Measurements from ENCODE around the gene FUCA1. TPM values are rescaled to one million over a fixed set of nuclear protein-coding genes. Genes with fewer than 3 reads are reported as not detected.
"Not testable (repeated sequence)": the region's sequence is repeated elsewhere in the genome, so short reads cannot be mapped to it uniquely, and the experiment has no call there.

FUCA1 gene
- total RNA-seq, 2 donors from 2014 or later: 5.5 to 9.0 TPM

GRCh38 chr1:23879809-23880208 is 11.7 kb upstream of the FUCA1 start:
- H3K4me1 Mint-ChIP-seq (ENCODE audit: low read depth): no peaks in the 10 kb centered on the region
- peaks cover 13 to 26% of the 10 kb centered on the region in 2 donors for H3K36me3 Mint-ChIP-seq (ENCODE audit: insufficient read depth in 2 of 2)
- ATAC-seq (replicated peaks in 1 of 2): no peak
- H3K9me3 Mint-ChIP-seq: peaks cover 5 to 6% of the 10 kb centered on the region in 2 donors
- no peak for DNase-seq
- H3K27ac Mint-ChIP-seq: no peak overlapping the region
- H3K27me3 Mint-ChIP-seq (ENCODE audit: low read depth): no peaks in the 10 kb centered on the region
- no peak overlapping the region for H3K4me3 Mint-ChIP-seq

GRCh38 chr1:23878668-23879067 is 10.6 kb upstream of the FUCA1 start:
- peaks cover 13 to 26% of the 10 kb centered on the region in 2 donors for H3K36me3 Mint-ChIP-seq (ENCODE audit: insufficient read depth in 2 of 2)
- no peak overlapping the region for H3K4me3 Mint-ChIP-seq
- DNase-seq (no peak), ATAC-seq (replicated peaks in 1 of 2) (no peak)
- no peaks in the 10 kb centered on the region for H3K4me1 Mint-ChIP-seq (ENCODE audit: low read depth)
- H3K9me3 Mint-ChIP-seq: peaks cover 5 to 6% of the 10 kb centered on the region in 2 donors
- H3K27me3 Mint-ChIP-seq (ENCODE audit: low read depth): no peaks in the 10 kb centered on the region
- H3K27ac Mint-ChIP-seq: no peak overlapping the region

GRCh38 chr1:23875382-23875781 is 7.3 kb upstream of the FUCA1 start:
- no peak overlapping the region for H3K4me3 Mint-ChIP-seq
- H3K27ac Mint-ChIP-seq: no peak overlapping the region
- H3K27me3 Mint-ChIP-seq (ENCODE audit: low read depth): no peaks in the 10 kb centered on the region
- peaks cover 13 to 26% of the 10 kb centered on the region in 2 donors for H3K36me3 Mint-ChIP-seq (ENCODE audit: insufficient read depth in 2 of 2)
- DNase-seq (no peak), ATAC-seq (replicated peaks in 1 of 2) (no peak)
- H3K4me1 Mint-ChIP-seq (ENCODE audit: low read depth): no peaks in the 10 kb centered on the region
- H3K9me3 Mint-ChIP-seq: peaks cover 5 to 6% of the 10 kb centered on the region in 2 donors

GRCh38 chr1:23872421-23872820 is 4.3 kb upstream of the FUCA1 start:
- H3K27ac Mint-ChIP-seq: no peak overlapping the region

GRCh38 chr1:23869051-23869450 is 961 bp upstream of the FUCA1 start:
- ATAC-seq (replicated peaks in 1 of 2): no peak
- Mint-ChIP-seq H3K4me1 (ENCODE audit: low read depth) (peaks cover 21% of the 10 kb centered on the region), H3K27ac (no peak overlapping the region)

More at GRCh38 chr1:23872421-23872820, 4.3 kb upstream of the FUCA1 start:
- Mint-ChIP-seq H3K4me1 (ENCODE audit: low read depth) (peaks cover 12% of the 10 kb centered on the region), H3K36me3 (ENCODE audit: insufficient read depth in 2 of 2) (peaks cover 2 to 9% of the 10 kb centered on the region in 2 donors), H3K9me3 (peaks cover 0 to 2% of the 10 kb centered on the region in 2 donors), H3K4me3 (no peak overlapping the region), H3K27me3 (ENCODE audit: low read depth) (peaks cover 8% of the 10 kb centered on the region)
- ATAC-seq (replicated peaks in 1 of 2) (no peak), DNase-seq (no peak)

GRCh38 chr1:23868557-23869016 is 497 bp upstream of the FUCA1 start:
- Mint-ChIP-seq H3K36me3 (ENCODE audit: insufficient read depth in 2 of 2) (no peaks in the 10 kb centered on the region), H3K4me3 (peak overlapping the region; percentile 74 to 86), H3K27me3 (ENCODE audit: low read depth) (peaks cover 8% of the 10 kb centered on the region), H3K4me1 (ENCODE audit: low read depth) (peaks cover 21% of the 10 kb centered on the region), H3K27ac (no peak overlapping the region), H3K9me3 (no peaks in the 10 kb centered on the region)
- DNase-seq: no peak
- no peak for ATAC-seq (replicated peaks in 1 of 2)

More at GRCh38 chr1:23869051-23869450, 961 bp upstream of the FUCA1 start:
- Mint-ChIP-seq H3K27me3 (ENCODE audit: low read depth) (peaks cover 8% of the 10 kb centered on the region), H3K9me3 (no peaks in the 10 kb centered on the region), H3K36me3 (ENCODE audit: insufficient read depth in 2 of 2) (no peaks in the 10 kb centered on the region), H3K4me3 (peak overlapping the region; percentile 74 to 86)
- DNase-seq: no peak

GRCh38 chr1:23867542-23867894 is 572 bp downstream of the FUCA1 start:
- Mint-ChIP-seq H3K27me3 (ENCODE audit: low read depth) (peaks cover 8% of the 10 kb centered on the region), H3K36me3 (ENCODE audit: insufficient read depth in 2 of 2) (no peaks in the 10 kb centered on the region), H3K4me1 (ENCODE audit: low read depth) (peaks cover 21% of the 10 kb centered on the region), H3K4me3 (peak overlapping the region; percentile 74 to 86), H3K27ac (no peak overlapping the region), H3K9me3 (no peaks in the 10 kb centered on the region)
- no peak for DNase-seq
- ATAC-seq (replicated peaks in 1 of 2): no peak

- ATAC-seq (replicated peaks in 1 of 2) (no peak), DNase-seq (no peak)
- peaks cover 8% of the 10 kb centered on the region for H3K27me3 Mint-ChIP-seq (ENCODE audit: low read depth)
- H3K36me3 Mint-ChIP-seq (ENCODE audit: insufficient read depth in 2 of 2): no peaks in the 10 kb centered on the region
- no peak overlapping the region for H3K27ac Mint-ChIP-seq
- H3K4me3 Mint-ChIP-seq: no peak overlapping the region
- peaks cover 21% of the 10 kb centered on the region for H3K4me1 Mint-ChIP-seq (ENCODE audit: low read depth)
- no peaks in the 10 kb centered on the region for H3K9me3 Mint-ChIP-seq
Observed at GRCh38 chr1:23865543-23865930, 2.6 kb downstream of the FUCA1 start.

- Mint-ChIP-seq H3K27ac (no peak overlapping the region), H3K4me1 (ENCODE audit: low read depth) (peaks cover 21% of the 10 kb centered on the region), H3K36me3 (ENCODE audit: insufficient read depth in 2 of 2) (no peaks in the 10 kb centered on the region), H3K4me3 (no peak overlapping the region), H3K9me3 (no peaks in the 10 kb centered on the region), H3K27me3 (ENCODE audit: low read depth) (peaks cover 8% of the 10 kb centered on the region)
- no peak for ATAC-seq (replicated peaks in 1 of 2)
- no peak for DNase-seq
Observed at GRCh38 chr1:23864801-23865542, 3.1 kb downstream of the FUCA1 start.

GRCh38 chr1:23862640-23863039 is 5.5 kb downstream of the FUCA1 start:
- DNase-seq: no peak
- ATAC-seq (replicated peaks in 1 of 2): no peak
- Mint-ChIP-seq H3K4me1 (ENCODE audit: low read depth) (peaks cover 10% of the 10 kb centered on the region), H3K27me3 (ENCODE audit: low read depth) (no peaks in the 10 kb centered on the region), H3K36me3 (ENCODE audit: insufficient read depth in 2 of 2) (no peaks in the 10 kb centered on the region), H3K9me3 (no peaks in the 10 kb centered on the region), H3K27ac (no peak overlapping the region), H3K4me3 (no peak overlapping the region)

GRCh38 chr1:23854568-23854967 is 13.5 kb downstream of the FUCA1 start:
- Mint-ChIP-seq H3K27me3 (ENCODE audit: low read depth) (no peaks in the 10 kb centered on the region), H3K4me3 (no peak overlapping the region), H3K27ac (no peak overlapping the region), H3K36me3 (ENCODE audit: insufficient read depth in 2 of 2) (peaks cover 0 to 2% of the 10 kb centered on the region in 2 donors), H3K9me3 (no peaks in the 10 kb centered on the region), H3K4me1 (ENCODE audit: low read depth) (no peaks in the 10 kb centered on the region)
- DNase-seq (no peak), ATAC-seq (replicated peaks in 1 of 2) (no peak)

- not testable (repeated sequence) for H3K4me1 Mint-ChIP-seq (ENCODE audit: low read depth); H3K9me3 Mint-ChIP-seq; H3K27me3 Mint-ChIP-seq (ENCODE audit: low read depth); H3K4me3 Mint-ChIP-seq; DNase-seq; H3K27ac Mint-ChIP-seq; ATAC-seq (replicated peaks in 1 of 2)
- H3K36me3 Mint-ChIP-seq (ENCODE audit: insufficient read depth in 2 of 2): peaks cover 3 to 12% of the 10 kb centered on the region in 2 donors
Observed at GRCh38 chr1:23853124-23853523, 15.0 kb downstream of the FUCA1 start.

- not testable (repeated sequence) for ATAC-seq (replicated peaks in 1 of 2); H3K27ac Mint-ChIP-seq; DNase-seq; H3K27me3 Mint-ChIP-seq (ENCODE audit: low read depth); H3K4me3 Mint-ChIP-seq; H3K4me1 Mint-ChIP-seq (ENCODE audit: low read depth); H3K9me3 Mint-ChIP-seq
- H3K36me3 Mint-ChIP-seq (ENCODE audit: insufficient read depth in 2 of 2): peaks cover 4 to 20% of the 10 kb centered on the region in 2 donors
Observed at GRCh38 chr1:23851406-23851805, 16.7 kb downstream of the FUCA1 start.

All from activated T-cell treated with anti-CD3 and anti-CD28 coated beads, Interleukin-2, amount 50 U/mL, for 72 hours (primary cell).